ENCODE data around the gene PZP.

- no peak for TF ChIP-seq POLR2A (IDR thresholded peaks at IDR 0.05; ENCODE audit: low read length)
- no peak for TF ChIP-seq GATA1 (IDR thresholded peaks at IDR 0.05; ENCODE audit: low read depth, low read length)
Observed at GRCh38 chr12:9241301-9241700, 33.1 kb upstream of the PZP start.
